Spinal cord (tissue), 10 donors: ENCODE measurements around the gene TNNT3. TPM values are rescaled to one million over a fixed set of nuclear protein-coding genes. Genes with fewer than 3 reads are reported as not detected.
A peak's percentile ranks its signal among the peaks of the same experiment; 100 is the strongest.
"Not testable (repeated sequence)": the region's sequence is repeated elsewhere in the genome, so short reads cannot be mapped to it uniquely, and the experiment has no call there.

ENCODE experiments used
- DNase-seq, 6 donors: peaks; one replicate each; pipeline versions ENCODE4 v3.0.0 to v3.0.0-alpha.2; 2013 to 2015; ENCODE audit warnings: low spot score in 6 of 6, low read depth in 4 of 6
- H3K27ac ChIP-seq: one replicate; pipeline ENCODE4 v1.5.1; 2013; ENCODE audit warnings: low read depth, low read length, control low read depth
- H3K27me3 ChIP-seq: one replicate; pipeline ENCODE4 v1.6.1; 2013; ENCODE audit warnings: low read length; ENCODE audit not compliant: control insufficient read depth, insufficient read depth
- H3K36me3 ChIP-seq: one replicate; pipeline ENCODE4 v1.6.1; 2013; ENCODE audit warnings: low read length; ENCODE audit not compliant: control insufficient read depth, insufficient read depth
- H3K4me1 ChIP-seq: one replicate; pipeline ENCODE4 v1.6.1; 2013; ENCODE audit warnings: low read length; ENCODE audit not compliant: control insufficient read depth, insufficient read depth
- H3K4me3 ChIP-seq: one replicate; pipeline ENCODE4 v1.5.1; 2013; ENCODE audit warnings: low read depth, low read length, control low read depth
- H3K9me3 ChIP-seq: one replicate; pipeline ENCODE4 v1.6.1; 2013; ENCODE audit warnings: low read length; ENCODE audit not compliant: control insufficient read depth, insufficient read depth
- WGBS: methylation state at CpG from one replicate; pipeline ENCODE4 v1.1.5; 2013; ENCODE audit warnings: missing lambda C conversion rate; ENCODE audit not compliant: insufficient coverage; 5-methylcytosine and 5-hydroxymethylcytosine counted together
- polyA plus RNA-seq, 2 donors: library from polyadenylated mRNA; unstranded; fragments of 120-200 nt; gene quantifications; one replicate each; pipeline ENCODE4 v1.2.1, GENCODE V29; 2013; ENCODE audit not compliant: insufficient read length in 2 of 2
- total RNA-seq, 2 donors: library from RNA; depleted of rRNA in 1 of 2; stranded (reverse); fragments of 120-200 nt in 1 of 2; fragments of >200 nt in 1 of 2; gene quantifications; one replicate each; pipeline versions ENCODE4 v1.2.3 to v1.2.4, GENCODE V29; 2013 to 2014
- donor health status: healthy.

Gene TNNT3
- total and polyA plus RNA-seq, 4 donors: 2.8 to 14.8 (median 8.0) TPM

DNA sequence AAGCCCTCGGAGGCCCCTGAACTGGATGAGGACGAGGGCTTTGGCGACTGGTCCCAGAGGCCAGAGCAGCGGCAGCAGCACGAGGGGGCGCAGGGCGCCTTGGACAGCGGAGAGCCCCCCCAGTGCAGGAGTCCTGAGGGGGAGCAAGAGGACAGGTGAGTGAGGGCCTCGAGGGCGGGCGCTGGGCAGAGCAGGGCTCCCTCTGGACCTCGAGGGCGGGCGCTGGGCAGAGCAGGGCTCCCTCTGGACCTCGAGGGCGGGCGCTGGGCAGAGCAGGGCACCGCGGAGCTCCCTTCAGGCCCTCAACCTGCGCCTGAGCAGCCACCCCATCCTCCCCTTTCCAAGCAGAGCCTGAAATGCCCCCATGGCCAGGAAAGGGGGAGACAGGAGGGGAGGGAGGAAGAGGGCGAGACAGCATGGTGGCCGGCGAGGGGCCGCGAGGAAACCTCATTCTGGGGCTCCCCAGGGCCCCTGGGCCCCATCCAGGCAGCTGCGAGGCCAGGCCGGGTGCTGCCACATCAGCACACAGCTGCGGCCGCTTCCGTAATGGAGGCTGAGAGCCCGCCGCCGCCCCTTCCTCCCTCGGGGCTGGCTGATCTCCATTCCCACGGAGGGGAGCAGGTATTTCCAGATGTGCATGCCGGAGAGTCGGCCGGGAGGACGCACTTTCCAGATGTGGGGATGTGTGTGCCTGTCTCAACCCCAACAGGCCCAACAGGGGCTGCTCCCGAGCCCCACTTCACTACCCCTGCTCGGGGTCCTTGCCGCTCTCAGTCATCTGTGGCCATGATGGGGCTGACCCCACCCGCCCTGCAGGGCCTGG, 37.9 kb upstream of the TNNT3 start:
- Histone ChIP-seq H3K27ac (peak overlapping the region; percentile 79), H3K4me1 (peaks cover 33% of the 10 kb centered on the region), H3K9me3 (no peaks in the 10 kb centered on the region), H3K4me3 (no peak overlapping the region), H3K27me3 (no peaks in the 10 kb centered on the region), H3K36me3 (no peaks in the 10 kb centered on the region)
- DNase-seq: peak in 1 of 6 donors; percentile 38
- 77% methylated on average over 36 of the region's 43 CpGs for WGBS

DNA sequence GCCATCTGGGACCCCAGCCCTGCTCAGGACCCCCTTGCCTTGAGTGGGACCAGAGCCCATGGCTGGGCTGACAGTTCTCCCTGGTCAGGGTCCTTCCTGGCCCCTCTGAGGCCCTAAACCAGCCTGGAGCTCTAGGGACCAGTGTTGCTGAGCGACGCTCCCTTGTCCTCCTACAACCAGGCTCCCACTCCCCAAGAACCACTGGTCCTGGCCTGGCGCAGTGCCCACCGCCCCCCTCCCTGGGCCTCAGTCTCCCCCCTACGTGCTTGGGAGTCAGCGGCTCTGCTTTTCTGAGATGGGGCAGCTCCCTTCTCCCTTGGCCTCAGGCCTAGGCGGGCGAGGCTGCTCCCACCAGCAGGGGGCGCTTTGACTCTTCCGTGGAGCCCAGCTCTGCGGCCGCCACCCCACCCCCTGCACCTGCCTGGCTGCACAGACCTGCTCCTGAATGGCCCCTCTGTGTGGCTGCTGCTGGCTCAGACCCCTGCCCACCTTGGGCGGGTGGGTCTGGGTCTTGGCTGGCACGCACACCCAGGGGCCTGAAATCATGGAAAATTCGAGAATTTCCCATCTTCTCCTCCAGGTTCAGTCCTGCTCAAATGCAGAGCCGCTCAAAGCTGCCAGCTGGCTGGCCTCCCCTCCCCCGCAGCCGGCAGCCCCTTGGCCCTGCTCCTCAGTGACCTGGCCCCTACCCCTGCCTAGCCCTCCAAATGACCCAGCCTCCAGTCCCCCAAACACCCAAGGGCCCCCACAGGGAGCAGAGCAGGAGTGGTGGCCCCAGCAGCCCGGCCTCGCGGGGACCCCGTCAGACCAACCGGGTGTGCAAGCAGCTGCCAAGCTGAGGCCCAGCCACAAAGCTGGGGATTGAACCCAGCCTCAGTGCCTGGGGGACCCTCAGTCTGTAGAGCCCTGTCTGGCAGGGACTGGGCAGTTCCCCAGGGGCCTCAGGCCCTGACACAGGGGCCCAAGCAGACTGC, 37.0 kb upstream of the TNNT3 start:
- no peaks in the 10 kb centered on the region for H3K27me3 ChIP-seq
- H3K27ac ChIP-seq: peak overlapping the region; percentile 79
- no peaks in the 10 kb centered on the region for H3K9me3 ChIP-seq
- H3K4me3 ChIP-seq: no peak overlapping the region
- H3K36me3 ChIP-seq: no peaks in the 10 kb centered on the region
- WGBS: 36% methylated on average over 23 of the region's 23 CpGs
- peaks cover 25% of the 10 kb centered on the region for H3K4me1 ChIP-seq
- DNase-seq: peak in 5 of 6 donors; percentile 29 to 84 (median 60)

GRCh38 chr11:1883346-1884302, 35.9 kb upstream of the TNNT3 start:
- DNase-seq: no peak
- Histone ChIP-seq H3K9me3 (no peaks in the 10 kb centered on the region), H3K27me3 (no peaks in the 10 kb centered on the region), H3K36me3 (no peaks in the 10 kb centered on the region), H3K27ac (no peak overlapping the region), H3K4me3 (no peak overlapping the region), H3K4me1 (peaks cover 25% of the 10 kb centered on the region)
- 89% methylated on average over 11 of the region's 14 CpGs for WGBS

GRCh38 chr11:1884303-1884700, 35.2 kb upstream of the TNNT3 start:
- Histone ChIP-seq H3K9me3 (no peaks in the 10 kb centered on the region), H3K27me3 (no peaks in the 10 kb centered on the region), H3K4me1 (peaks cover 25% of the 10 kb centered on the region), H3K27ac (no peak overlapping the region), H3K4me3 (no peak overlapping the region), H3K36me3 (no peaks in the 10 kb centered on the region)
- 89% methylated on average over 4 of the region's 5 CpGs for WGBS
- no peak for DNase-seq

DNA sequence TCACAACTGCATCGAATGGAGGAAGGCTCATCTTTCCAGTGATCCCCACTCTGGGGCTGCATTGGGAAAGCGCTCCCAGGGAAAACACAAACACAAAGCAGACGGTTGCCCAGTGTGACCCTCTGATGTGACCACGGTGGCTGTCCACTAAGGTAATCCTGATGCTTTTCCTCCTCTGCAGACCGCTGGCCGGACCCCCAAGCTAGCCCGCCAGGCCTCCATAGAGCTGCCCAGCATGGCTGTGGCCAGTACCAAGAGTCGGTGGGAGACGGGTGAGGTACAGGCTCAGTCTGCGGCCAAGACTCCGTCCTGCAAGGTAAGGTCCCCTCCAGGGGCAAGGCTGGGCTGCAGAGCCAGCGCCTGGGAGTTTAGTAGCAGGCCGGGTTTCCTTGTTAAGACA, 33.0 kb upstream of the TNNT3 start:
- H3K9me3 ChIP-seq, H3K27ac ChIP-seq, H3K4me3 ChIP-seq, H3K36me3 ChIP-seq, H3K27me3 ChIP-seq, DNase-seq: not testable (repeated sequence)
- 85% methylated on average over 13 of the region's 13 CpGs for WGBS
- peaks cover 14% of the 10 kb centered on the region for H3K4me1 ChIP-seq

DNA sequence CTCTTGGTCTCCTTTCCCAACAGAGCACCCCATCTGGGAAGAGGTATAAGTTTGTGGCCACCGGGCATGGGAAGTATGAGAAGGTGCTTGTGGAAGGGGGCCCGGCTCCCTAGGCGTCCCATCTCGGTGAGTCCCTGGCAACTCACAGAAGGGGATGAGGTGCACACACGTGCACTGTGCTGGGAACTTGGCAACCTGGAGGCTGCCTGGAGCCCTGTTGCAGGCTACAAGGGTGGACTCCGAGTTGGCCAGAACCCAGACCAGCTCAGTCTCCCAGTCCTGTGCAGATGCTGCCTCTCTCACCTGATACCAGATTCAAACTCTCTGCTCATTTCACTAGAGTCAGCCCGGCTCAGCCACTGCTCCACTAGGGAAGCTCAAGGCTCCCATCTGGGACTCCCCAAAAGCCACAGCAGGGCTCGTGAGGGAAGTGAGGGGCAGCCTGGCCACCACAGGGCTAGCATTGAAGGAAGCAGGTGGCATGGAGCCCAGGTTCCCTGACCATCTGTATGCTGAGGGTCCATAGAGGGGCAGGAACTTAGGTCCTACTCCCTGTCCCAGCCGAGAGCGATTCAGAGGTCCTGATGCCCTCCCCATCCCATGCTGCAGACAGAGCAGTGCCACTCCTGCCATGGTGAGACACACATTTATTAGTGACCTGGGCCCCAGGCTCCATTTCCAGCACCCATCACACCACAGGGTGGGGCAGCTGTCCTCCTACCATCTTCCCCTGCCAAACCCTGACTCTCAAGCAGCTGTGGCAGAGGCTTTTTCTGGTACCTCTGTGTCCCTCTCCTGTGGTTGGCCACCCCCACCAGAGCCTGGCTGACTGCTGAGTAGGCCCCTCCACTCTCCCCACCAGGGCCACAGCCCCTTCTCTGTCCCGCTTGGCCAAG, 31.8 kb upstream of the TNNT3 start:
- no peaks in the 10 kb centered on the region for H3K36me3 ChIP-seq
- no peak for DNase-seq

GRCh38 chr11:1888347-1888753, 31.2 kb upstream of the TNNT3 start:
- Histone ChIP-seq H3K36me3 (no peaks in the 10 kb centered on the region), H3K9me3 (no peaks in the 10 kb centered on the region), H3K4me1 (no peaks in the 10 kb centered on the region), H3K27me3 (no peaks in the 10 kb centered on the region), H3K27ac (no peak overlapping the region), H3K4me3 (no peak overlapping the region)
- WGBS: 75% methylated on average over 9 of the region's 9 CpGs
- no peak for DNase-seq

More for the DNA sequence above, 31.8 kb upstream of the TNNT3 start:
- Histone ChIP-seq H3K4me3 (no peak overlapping the region), H3K27me3 (no peaks in the 10 kb centered on the region), H3K9me3 (no peaks in the 10 kb centered on the region), H3K4me1 (peaks cover 2% of the 10 kb centered on the region), H3K27ac (no peak overlapping the region)
- WGBS: 85% methylated on average over 11 of the region's 11 CpGs

GRCh38 chr11:1888811-1889210, 30.7 kb upstream of the TNNT3 start:
- Histone ChIP-seq H3K9me3 (no peaks in the 10 kb centered on the region), H3K4me1 (no peaks in the 10 kb centered on the region), H3K36me3 (no peaks in the 10 kb centered on the region), H3K27me3 (no peaks in the 10 kb centered on the region), H3K4me3 (no peak overlapping the region), H3K27ac (no peak overlapping the region)
- WGBS: 90% methylated on average over 6 of the region's 6 CpGs
- no peak for DNase-seq
